ENCODE data around the gene SSPN.

The SSPN gene

DNA sequence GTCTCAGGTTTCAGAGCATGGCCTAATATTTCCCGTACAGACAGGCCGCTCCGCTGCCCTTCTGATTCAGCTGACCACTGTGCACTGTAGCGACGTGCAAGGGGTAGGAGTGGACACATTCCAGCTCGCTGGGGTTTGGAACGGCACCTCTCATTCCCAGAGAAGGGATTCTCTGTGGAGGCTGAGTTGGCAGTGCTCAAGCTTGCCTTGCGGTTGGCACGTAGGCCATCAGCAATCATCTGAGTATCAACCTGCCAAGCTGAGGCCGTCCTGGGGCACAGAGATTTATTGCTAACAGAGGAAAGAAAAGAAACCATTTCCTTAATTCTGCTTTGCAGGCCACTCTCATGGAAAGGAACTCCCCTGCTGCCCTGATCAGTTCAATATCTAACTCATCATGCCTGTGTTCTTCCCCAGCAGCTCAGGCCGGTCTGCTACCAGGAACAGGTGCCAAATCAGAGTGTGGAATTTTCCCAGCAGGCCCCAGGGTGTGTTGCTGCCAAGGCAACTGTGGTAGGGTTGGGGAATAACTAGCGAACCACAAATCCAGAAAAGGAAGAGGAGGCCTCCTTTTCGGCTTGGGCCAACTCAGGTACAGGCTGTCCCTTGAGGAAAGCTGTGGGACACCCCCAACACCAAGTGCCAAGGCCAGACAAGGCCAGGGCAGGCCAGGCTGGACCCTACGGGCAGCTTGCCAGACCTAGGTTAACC lies 92.5 kb downstream of the SSPN start:
- no peak for DNase-seq

DNA sequence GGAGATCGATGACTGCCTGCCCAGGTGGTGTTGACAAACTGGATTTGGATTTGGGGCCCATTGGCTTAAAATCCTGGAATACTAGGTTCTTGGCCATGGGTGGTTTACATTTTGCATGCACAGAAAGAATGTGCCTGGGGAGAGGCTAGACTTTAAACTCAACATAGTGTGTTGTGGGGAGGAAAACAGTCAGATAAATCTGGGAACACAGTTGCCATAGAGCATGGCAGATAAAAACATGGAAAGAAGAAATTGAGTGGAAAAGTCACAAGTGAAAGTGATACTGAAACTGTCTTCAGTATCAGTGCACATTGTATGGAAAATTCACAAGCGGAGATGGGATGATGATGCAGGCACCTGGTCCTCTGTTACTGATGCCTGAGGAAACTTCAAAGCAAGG lies 95.2 kb downstream of the SSPN start:
- DNase-seq: no peak

DNA sequence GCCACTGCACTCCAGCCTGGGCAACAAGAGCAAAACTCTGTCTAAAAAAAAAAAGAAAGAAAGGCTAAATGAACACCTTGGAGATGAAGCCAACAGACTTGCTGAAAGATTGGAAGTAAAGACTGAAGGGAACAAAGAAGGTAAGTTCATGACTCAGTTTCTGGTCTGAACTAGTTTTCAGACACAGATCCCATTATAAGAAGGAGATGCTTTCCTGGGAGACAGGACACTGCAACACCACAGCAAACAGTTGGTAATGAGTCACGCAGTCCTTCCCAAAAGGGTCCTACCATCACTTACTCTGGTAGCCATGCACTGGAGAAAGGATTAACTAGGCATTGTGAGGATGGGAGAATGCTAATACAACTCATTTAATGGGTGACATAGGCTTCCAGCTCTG lies 97.2 kb downstream of the SSPN start:
- no peak for DNase-seq

DNA sequence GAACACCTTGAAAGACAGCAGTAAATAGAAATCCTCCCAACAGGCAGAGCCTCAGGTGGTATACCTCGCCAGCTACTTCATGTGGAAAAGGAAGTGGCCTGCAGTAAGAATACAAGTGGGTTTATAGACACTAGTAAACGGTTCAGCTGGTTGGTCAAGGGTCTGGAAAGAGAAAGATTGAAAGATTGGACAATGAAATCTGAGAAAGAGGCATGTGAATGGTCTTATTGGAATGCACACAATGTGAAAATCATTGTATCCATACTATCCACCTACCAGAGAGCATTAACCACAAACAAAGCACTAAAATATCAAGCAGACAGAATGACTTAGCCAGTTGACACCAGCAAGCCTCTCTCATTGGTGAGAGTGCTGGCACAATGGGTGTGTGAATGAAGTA lies 98.2 kb downstream of the SSPN start:
- no peak for DNase-seq

DNA sequence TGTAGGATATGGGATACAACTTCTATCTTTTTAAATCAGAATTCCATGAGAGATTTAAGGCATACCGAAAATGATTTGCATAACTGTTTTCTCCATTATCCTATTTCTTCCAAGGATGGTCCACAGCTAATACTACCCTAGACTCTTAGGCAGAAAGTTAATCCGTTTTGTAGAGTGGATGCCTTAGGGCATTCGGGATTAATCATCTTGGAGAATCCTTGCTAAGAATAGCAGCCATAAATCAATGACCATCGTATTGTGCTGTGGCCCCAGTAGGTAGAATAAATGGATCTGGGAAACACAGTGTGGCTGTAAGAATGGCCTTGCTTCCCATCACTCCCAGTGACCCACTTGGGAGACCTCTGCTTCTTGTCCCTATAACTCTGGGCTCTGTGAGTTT lies 99.6 kb downstream of the SSPN start:
- no peak for DNase-seq

DNA sequence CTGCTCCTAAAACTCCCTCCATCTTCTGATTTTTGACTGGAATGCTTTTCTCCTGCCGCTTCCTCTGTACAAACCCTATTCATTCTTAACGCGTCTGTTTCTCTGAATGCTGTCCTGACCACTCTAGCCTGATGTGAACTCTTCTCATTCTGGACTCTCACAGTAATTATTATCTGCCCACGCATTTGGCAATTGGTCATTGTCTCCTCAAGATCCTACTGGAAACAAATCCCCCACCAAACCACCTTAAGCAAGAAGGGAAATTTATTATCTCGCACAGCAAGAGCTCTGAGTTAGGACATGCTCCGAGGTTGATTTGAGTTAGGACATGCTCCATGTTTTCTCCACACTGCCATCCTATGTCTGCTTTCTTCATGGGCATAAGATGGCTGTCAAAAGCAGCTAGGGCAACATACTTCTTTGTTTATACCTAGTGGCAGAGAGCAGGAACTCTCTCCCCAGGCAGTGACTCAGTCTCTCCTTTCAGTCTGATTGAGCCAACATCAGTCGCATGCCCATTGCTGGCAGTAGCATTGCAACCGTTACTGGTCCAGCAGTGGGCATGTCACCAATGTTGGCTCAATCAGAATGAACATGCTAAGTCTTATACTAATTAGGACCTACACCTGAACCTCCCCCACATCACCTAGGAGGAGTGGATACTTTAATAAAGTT lies 102.2 kb downstream of the SSPN start:
- no peak for DNase-seq

DNA sequence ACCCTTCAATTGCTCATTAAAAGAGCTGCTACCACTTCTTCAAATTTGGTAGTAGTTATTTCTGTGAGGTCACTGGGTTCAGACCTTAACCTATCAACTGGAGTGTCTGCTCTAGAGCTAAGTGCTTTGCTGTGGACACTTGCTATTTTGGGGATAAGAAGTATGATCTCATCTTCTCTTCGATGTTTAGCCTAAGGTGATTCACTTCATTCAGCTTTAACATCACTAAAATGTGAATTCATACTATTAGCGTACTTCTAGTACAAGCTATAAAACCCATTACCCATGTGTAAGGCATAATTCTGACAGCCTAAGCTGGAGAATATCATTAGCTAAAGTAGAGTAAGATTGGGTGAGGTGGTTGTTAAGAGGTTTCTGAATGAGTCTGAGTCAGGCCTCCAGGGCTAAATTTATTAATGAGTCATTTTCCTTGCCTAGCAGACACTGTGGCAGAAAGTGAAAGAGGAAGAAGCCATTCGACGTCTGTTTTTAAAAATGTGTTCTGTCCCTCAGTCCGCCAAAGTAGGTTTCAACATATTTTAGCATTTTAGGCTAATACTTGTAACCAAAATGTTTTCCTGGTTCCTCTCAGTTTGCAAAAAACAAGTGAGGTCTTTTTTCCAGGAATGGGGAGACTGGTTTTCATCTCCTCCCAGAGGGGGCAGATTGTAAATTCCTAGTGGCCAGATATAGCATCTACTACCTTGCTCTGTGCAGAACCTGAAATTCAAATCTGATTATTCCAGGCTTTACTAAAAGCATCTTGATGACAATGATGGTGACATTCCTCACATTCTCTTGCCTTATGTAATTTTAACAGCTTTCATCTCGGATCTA lies 103.6 kb downstream of the SSPN start:
- no peak for DNase-seq

DNA sequence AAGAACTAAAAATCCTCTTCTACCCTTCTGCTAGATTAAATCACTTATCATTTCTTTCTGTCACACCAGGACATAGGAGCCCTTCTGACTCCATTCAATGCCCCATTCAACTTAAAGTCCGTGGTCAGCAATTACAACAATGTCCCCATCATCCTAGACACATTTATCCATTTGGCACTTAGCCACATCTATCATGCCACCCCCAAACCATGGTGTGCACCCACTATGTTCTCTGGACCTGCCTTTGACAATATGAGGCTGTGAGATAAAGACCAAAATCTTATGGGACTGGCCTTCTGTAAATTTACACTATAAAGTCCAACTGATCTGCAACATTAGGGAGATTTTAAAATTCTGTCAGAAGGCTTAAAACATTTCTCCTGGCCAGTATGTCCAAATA lies 104.4 kb downstream of the SSPN start:
- no peak for DNase-seq

Data from NCI-H2227 treated with DMSO at 0.1 percent for 48 hours (cell line).